HG03575 (cell line): Measurements from ENCODE around the gene ZNF219.

Source experiments
- ATAC-seq: cut with Tn5 transposase; IDR thresholded peaks from one replicate; pipeline ENCODE4 v1.9.1; 2021; ENCODE audit not compliant: unreplicated experiment, insufficient number of reproducible peaks, low FRiP score; ENCODE audit errors: extremely low read depth

Gene ZNF219

GRCh38 chr14:21072031-21072473 lies 26.4 kb downstream of the ZNF219 start:
- no peak for ATAC-seq

- ATAC-seq: no peak
These were observed 27.0 kb downstream of the ZNF219 start for GRCh38 chr14:21071225-21072030.

- no peak for ATAC-seq
These were observed 27.7 kb downstream of the ZNF219 start for GRCh38 chr14:21070610-21071224.

- ATAC-seq: no peak
These were observed 28.3 kb downstream of the ZNF219 start, which contains the start of gene ARHGEF40 for GRCh38 chr14:21070083-21070609. Gene ARHGEF40, plus strand, starts transcription at chr14:21070304. Its CDS starts 93 bp downstream, at chr14:21070397.

GRCh38 chr14:21069388-21070082 lies 28.9 kb downstream of the ZNF219 start:
- no peak for ATAC-seq

GRCh38 chr14:21068521-21069387 lies 29.7 kb downstream of the ZNF219 start:
- no peak for ATAC-seq

- no peak for ATAC-seq
These were observed 31.5 kb downstream of the ZNF219 start for GRCh38 chr14:21066882-21067502.

GRCh38 chr14:21063479-21063878 lies 35.0 kb downstream of the ZNF219 start:
- ATAC-seq: no peak

- no peak for ATAC-seq
These were observed 37.1 kb downstream of the ZNF219 start for GRCh38 chr14:21061347-21061668.

GRCh38 chr14:21060614-21061346 lies 37.7 kb downstream of the ZNF219 start:
- no peak for ATAC-seq

- no peak for ATAC-seq
These were observed 38.4 kb downstream of the ZNF219 start for GRCh38 chr14:21059842-21060613.

GRCh38 chr14:21058903-21059302 lies 39.6 kb downstream of the ZNF219 start:
- ATAC-seq: no peak

- ATAC-seq: no peak
These were observed 40.4 kb downstream of the ZNF219 start, which contains the start of gene RNASE8 for GRCh38 chr14:21057803-21058675. Gene RNASE8, plus strand, starts transcription at chr14:21057822. Its CDS starts 71 bp downstream, at chr14:21057893.

- no peak for ATAC-seq
These were observed 41.8 kb downstream of the ZNF219 start for GRCh38 chr14:21056520-21057163.

- no peak for ATAC-seq
These were observed 42.9 kb downstream of the ZNF219 start for GRCh38 chr14:21055432-21056117.
